ENCODE results near the gene CUTA.

Gene CUTA, protein sequence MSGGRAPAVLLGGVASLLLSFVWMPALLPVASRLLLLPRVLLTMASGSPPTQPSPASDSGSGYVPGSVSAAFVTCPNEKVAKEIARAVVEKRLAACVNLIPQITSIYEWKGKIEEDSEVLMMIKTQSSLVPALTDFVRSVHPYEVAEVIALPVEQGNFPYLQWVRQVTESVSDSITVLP

DNA sequence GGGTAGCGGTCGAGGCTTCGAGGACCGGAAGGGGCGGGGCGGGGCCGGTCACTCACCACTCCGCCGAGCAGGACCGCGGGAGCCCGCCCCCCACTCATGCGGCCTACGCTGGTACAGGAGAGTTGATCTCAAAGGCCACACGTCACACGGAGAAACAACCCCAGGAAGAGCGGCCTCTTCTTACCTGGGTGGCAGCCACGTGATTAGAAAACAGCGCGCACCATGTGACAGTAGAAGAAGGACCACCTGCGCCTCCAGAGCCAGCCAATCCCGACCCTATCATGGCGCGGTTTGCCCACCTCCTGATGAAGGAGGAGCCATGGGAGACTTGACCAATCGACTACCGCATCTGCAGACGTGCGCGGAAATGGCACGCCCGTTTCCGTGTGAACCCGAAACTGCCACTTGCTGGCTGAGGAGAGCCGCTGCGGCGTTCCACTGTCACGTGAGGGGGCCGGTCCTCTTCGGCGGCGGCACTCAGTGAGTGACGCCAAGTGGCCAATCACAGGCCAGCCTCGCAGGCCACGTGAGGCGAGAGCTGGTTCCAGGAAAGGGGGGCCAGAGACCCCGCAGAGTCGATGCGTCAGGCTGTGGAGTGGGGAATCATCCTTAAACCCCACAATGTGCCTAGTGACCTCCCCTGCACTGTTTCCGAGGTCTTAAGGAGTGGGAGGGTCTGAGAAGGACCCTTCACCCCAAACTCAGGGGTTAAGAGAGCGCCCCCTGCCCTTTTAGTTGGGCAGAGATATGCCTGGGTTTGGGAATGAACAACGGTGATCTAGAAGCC lies at the start of gene CUTA:
Gene CUTA (minus strand): TSS at position 205 of the 787 bp plus-strand sequence. CDS start 107 bp downstream, at position 98.
- in situ Hi-C loops (cut with MboI; ENCODE audit: low sequenced_read_pairs) = no loop called here
- peak; percentile 96 to 99 for DNase-seq (ENCODE audit: low spot score in 2 of 2)
- Histone ChIP-seq H3K4me3 (peak within 1 kb of the TSS; percentile 55), H3K4me1 (peaks cover 17% of the 10 kb centered on the region), H3K27me3 (ENCODE audit: low read depth) (peaks cover 16% of the 10 kb centered on the region), H3K9me3 (no peaks in the 10 kb centered on the region), H3K36me3 (replicated peaks) (peaks cover 25% of the 10 kb centered on the region)

DNA sequence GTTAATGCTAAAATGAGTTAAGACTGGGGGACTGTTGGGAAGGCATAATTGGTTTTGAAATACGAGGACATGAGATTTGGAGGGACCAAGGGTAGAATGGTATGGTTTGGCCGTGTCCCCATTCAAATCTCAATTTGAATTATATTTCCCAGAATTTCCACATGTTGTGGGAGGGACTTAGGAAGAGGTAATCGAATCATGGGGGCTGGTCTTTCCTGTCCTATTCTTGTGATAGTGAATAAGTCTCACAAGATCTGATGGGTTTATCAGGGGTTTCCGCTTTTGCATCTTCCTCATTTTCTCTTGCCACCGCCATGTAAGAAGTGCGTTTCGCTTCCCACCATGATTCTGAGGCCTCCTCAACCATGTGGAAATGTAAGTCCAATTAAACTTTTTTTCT lies 49.2 kb upstream of the CUTA start:
- in situ Hi-C loops (cut with MboI; ENCODE audit: low sequenced_read_pairs) = no loop called here
- no peaks in the 10 kb centered on the region for H3K9me3 ChIP-seq
- no peak overlapping the region for H3K4me3 ChIP-seq
- H3K36me3 ChIP-seq (replicated peaks) = no peaks in the 10 kb centered on the region
- no peaks in the 10 kb centered on the region for H3K27me3 ChIP-seq (ENCODE audit: low read depth)
- H3K4me1 ChIP-seq = no peaks in the 10 kb centered on the region
- no peak for DNase-seq (ENCODE audit: low spot score in 2 of 2)

DNA sequence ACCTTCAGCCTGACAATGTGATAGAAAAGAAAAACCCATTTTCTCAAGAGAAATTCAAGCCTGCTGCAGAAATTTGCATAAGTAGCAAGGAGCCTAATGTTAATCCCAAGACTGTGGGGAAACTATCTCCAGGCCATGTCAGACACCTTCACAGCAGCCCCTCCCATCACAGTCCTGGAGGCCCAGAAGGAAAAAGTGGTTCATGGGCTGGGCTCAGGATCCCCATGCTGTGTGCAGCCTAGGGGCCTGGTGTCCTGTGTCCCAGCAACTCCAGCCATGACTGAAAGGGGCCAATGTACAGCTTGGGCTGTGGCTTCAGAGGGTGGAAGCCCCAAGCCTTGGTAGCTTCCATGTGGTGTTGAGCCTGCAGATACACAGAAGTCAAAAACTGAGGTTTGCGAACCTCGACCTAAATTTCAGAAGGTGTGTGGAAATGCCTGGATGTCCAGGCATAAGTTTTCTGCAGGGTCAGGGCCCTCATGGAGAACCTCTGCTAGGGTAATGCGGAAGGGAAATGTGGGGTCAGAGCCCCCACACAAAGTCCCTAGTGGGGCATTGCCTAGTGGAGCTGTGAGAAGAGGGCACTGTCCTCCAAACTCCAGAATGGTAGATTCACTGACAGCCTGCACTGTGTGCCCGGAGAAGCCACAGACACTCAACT lies 48.3 kb upstream of the CUTA start:
- Histone ChIP-seq H3K4me1 (no peaks in the 10 kb centered on the region), H3K27me3 (ENCODE audit: low read depth) (no peaks in the 10 kb centered on the region), H3K36me3 (replicated peaks) (no peaks in the 10 kb centered on the region), H3K4me3 (no peak overlapping the region), H3K9me3 (no peaks in the 10 kb centered on the region)
- in situ Hi-C loops (cut with MboI; ENCODE audit: low sequenced_read_pairs) = no loop called here
- no peak for DNase-seq (ENCODE audit: low spot score in 2 of 2)

DNA sequence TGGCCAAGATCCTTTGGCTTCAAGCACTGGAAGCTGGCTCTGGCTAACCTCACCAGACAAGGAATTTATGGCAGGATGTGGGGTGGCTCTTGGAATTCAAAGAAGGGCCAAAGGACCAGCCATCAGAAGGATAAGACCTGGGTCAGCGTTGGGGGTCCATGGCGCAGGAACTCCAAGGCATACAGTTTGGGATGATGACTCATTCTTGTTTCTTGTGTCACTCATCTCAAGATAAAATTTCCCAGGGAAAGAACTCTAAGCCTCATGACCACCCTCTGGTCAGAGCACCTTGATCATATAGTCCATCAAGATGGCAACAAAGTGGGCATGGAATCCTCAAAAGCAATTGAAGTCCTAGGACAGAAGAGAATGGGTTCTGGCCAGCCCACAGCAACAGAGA lies 41.3 kb upstream of the CUTA start:
- Histone ChIP-seq H3K27me3 (ENCODE audit: low read depth) (no peaks in the 10 kb centered on the region), H3K4me1 (no peaks in the 10 kb centered on the region), H3K36me3 (replicated peaks) (peaks cover 4% of the 10 kb centered on the region; the same call in 1 of the 2 replicates), H3K9me3 (no peaks in the 10 kb centered on the region; the same call in 1 of the 2 replicates), H3K4me3 (no peak overlapping the region)
- in situ Hi-C loops (cut with MboI; ENCODE audit: low sequenced_read_pairs) = no loop called here
- DNase-seq (ENCODE audit: low spot score in 2 of 2) = no peak

DNA sequence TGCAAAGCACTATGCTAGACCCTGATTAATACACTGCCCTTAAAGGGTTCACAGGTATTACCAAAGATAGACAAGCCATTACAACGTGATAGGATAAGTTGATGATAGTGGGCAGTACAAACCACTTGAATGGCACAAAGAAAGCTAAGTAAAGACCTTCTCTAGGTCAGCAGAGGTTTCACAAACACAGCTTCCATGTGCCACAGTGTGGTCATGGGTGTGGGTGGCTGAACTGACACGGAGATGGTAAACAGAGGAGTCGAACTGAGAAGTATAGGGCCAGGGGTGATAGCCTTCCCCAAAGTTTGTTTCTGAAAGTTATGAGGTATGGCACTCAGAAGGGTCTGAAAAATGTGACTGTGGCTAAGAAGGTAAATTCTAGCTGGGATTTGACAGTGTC lies 40.8 kb upstream of the CUTA start:
- Histone ChIP-seq H3K4me1 (no peaks in the 10 kb centered on the region), H3K9me3 (no peaks in the 10 kb centered on the region; the same call in 1 of the 2 replicates), H3K27me3 (ENCODE audit: low read depth) (no peaks in the 10 kb centered on the region), H3K4me3 (no peak overlapping the region), H3K36me3 (replicated peaks) (peaks cover 4% of the 10 kb centered on the region; the same call in 1 of the 2 replicates)
- no peak for DNase-seq (ENCODE audit: low spot score in 2 of 2)
- in situ Hi-C loops (cut with MboI; ENCODE audit: low sequenced_read_pairs) = no loop called here

DNA sequence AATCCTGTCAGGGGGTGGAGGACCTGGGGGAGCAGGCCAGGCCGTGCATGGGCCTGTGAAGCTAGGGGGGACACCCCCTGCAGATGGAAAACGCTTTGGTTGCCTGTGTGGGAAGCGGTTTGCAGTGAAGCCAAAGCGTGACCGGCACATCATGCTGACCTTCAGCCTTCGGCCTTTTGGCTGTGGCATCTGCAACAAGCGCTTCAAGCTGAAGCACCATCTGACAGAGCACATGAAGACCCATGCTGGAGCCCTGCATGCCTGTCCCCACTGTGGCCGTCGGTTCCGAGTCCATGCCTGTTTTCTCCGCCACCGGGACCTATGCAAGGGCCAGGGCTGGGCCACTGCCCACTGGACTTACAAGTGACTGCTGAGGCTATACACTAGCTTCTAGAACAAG lies 38.2 kb upstream of the CUTA start:
- Histone ChIP-seq H3K27me3 (ENCODE audit: low read depth) (no peaks in the 10 kb centered on the region), H3K9me3 (no peaks in the 10 kb centered on the region; the same call in 1 of the 2 replicates), H3K4me3 (no peak overlapping the region), H3K4me1 (no peaks in the 10 kb centered on the region), H3K36me3 (replicated peaks) (peaks cover 4% of the 10 kb centered on the region; the same call in 1 of the 2 replicates)
- in situ Hi-C loops (cut with MboI; ENCODE audit: low sequenced_read_pairs) = no loop called here
- DNase-seq (ENCODE audit: low spot score in 2 of 2) = no peak

DNA sequence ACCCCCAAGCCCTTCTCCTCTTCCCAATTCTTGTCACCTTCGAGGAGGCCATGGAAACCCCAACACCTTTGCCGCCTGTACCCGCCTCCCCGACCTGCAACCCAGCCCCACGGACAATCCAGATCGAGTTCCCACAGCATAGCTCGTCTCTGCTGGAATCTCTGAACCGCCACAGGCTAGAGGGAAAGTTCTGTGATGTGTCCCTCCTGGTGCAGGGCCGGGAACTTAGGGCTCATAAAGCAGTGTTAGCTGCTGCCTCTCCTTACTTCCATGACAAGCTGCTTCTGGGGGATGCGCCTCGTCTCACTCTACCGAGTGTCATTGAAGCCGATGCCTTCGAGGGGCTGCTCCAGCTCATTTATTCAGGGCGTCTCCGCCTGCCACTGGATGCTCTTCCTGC lies 37.1 kb upstream of the CUTA start:
- no peaks in the 10 kb centered on the region for H3K27me3 ChIP-seq (ENCODE audit: low read depth)
- in situ Hi-C loops (cut with MboI; ENCODE audit: low sequenced_read_pairs) = no loop called here
- no peak for DNase-seq (ENCODE audit: low spot score in 2 of 2)

DNA sequence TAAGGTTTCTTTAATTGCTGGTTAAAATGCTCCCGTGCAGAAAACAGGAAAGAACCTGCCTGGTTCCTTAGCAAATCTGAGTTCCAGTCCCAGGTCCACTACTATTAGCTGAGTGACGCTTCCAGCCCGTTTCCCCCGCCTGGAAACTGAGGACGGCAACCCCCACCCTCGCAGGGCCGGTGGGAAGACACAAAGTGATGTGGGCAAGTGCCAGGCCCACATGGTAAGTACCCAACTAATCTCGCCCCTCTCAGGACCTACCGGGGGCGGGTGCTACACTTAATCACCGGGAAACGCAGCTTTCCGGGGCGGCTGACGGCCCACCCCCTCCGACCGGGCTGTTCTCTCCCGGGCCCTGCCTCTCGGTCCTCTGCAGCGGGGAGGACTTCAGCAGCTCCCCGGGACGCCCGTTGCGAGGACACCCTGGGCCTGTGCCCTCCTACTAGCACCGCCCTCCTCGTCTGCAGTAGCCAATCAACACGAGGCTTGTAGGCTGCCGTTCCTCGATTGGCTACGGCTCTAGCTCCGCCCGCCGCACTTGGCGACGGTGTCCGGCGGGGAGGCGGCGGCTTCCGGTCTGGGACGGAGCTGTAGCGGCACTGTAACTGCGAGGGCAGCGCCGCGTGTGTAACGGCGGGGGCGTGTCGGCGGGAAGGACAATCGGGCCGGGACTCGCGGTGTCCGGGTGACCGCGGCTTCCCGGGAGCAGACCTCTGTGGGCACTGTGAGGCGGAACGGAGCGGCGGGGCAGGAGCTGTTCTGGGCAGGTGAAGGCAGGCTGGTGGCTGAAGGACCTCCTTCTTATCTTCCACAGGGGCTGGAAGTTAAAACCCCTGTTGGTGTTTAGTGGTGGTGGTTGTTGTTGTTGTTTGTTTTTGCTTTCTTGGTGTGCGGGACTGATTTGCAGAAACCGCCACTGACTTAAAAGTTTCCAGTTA lies 36.4 kb upstream of the CUTA start, which contains the start of gene ZBTB9:
Gene ZBTB9 (plus strand): TSS at position 568 of the 938 bp plus-strand sequence. CDS start 525 bp downstream, outside the sequence.
- no peaks in the 10 kb centered on the region; the same call in 1 of the 2 replicates for H3K9me3 ChIP-seq
- in situ Hi-C loops (cut with MboI; ENCODE audit: low sequenced_read_pairs) = no loop called here
- H3K36me3 ChIP-seq (replicated peaks) = peaks cover 4% of the 10 kb centered on the region; the same call in 1 of the 2 replicates
- peak; percentile 97 for DNase-seq (ENCODE audit: low spot score in 2 of 2)
- H3K4me1 ChIP-seq = no peaks in the 10 kb centered on the region
- H3K4me3 ChIP-seq = peak within 1 kb of the TSS; percentile 81
- no peaks in the 10 kb centered on the region for H3K27me3 ChIP-seq (ENCODE audit: low read depth)

More for the DNA sequence above, 37.1 kb upstream of the CUTA start:
- no peaks in the 10 kb centered on the region for H3K4me1 ChIP-seq
- peaks cover 4% of the 10 kb centered on the region; the same call in 1 of the 2 replicates for H3K36me3 ChIP-seq (replicated peaks)
- H3K9me3 ChIP-seq = no peaks in the 10 kb centered on the region; the same call in 1 of the 2 replicates
- H3K4me3 ChIP-seq = peak overlapping the region; percentile 81

DNA sequence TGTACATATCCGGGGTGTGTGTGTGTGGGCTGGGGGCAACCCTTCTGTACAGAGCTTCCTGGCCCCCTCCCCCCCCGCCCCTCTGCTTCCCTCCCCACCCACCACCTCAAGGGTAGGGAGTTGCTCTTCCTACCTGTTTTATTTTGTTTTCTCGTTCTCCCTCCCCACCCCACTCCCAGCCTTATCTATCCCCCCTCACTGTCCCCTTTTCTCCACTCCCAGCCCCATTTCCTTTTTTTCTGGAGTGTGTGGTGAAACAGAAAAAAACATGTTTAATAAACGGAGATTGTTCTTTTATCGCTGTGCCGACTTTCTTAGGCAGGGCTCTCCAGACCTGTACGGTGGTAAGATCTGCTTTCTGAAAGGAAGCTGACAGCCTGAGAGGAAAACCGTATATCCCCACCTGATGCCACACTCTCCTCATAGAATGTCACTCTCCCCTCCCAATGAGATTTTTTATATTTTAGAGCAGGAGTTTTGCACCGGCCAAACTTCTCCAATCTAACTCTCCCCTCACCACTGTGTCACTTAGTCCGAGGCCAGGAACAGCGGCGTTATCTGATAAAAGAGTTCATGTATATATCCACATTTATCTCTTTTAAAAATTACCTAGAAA lies 35.6 kb upstream of the CUTA start:
- no peak for DNase-seq (ENCODE audit: low spot score in 2 of 2)
- no peaks in the 10 kb centered on the region for H3K27me3 ChIP-seq (ENCODE audit: low read depth)
- no peaks in the 10 kb centered on the region for H3K4me1 ChIP-seq
- peak overlapping the region; percentile 81 for H3K4me3 ChIP-seq
- no peaks in the 10 kb centered on the region for H3K9me3 ChIP-seq
- in situ Hi-C loops (cut with MboI; ENCODE audit: low sequenced_read_pairs) = no loop called here
- peaks cover 4% of the 10 kb centered on the region; the same call in 1 of the 2 replicates for H3K36me3 ChIP-seq (replicated peaks)

DNA sequence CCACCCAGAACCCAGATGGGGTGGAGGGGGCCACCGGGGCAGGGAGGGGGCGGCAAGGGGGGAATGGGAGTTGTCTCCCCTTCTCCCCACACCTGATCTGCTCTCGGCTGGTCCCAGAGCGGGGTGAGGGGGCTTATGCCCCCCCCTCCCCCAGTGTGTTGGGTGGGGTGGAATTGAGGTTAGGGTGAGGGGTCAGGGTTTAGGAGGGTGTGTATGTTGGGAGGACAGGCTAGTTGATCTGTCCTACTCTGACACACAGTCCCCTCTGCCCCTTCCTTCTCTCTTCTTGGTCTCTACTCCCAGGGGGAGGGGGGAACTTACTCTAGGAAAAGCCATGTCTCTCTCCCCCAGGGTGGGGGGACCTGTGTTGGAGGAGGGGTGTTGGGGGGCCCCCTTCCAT lies 34.6 kb upstream of the CUTA start:
- Histone ChIP-seq H3K4me1 (no peaks in the 10 kb centered on the region), H3K4me3 (no peak overlapping the region), H3K9me3 (no peaks in the 10 kb centered on the region), H3K36me3 (replicated peaks) (peaks cover 4% of the 10 kb centered on the region; the same call in 1 of the 2 replicates), H3K27me3 (ENCODE audit: low read depth) (no peaks in the 10 kb centered on the region)
- in situ Hi-C loops (cut with MboI; ENCODE audit: low sequenced_read_pairs) = no loop called here
- no peak for DNase-seq (ENCODE audit: low spot score in 2 of 2)

DNA sequence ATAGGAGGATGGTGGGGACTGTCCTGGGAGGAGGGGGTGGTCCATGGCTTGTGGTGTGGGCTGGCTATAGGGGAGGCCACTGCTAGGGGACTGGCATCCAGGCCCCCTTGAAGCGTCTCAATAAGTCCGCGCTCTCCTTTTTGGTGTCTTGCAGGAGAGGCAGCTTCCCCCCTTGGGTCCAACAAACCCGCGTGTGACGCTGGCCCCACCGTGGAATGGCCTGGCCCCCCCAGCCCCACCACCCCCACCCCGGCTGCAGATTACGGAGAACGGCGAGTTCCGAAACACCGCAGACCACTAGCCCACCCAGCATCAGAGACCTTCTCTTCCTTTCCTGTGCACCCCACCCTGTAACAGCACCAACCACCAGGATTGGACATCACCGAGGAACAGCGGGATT lies 33.7 kb upstream of the CUTA start:
- H3K4me1 ChIP-seq = no peaks in the 10 kb centered on the region
- H3K27me3 ChIP-seq (ENCODE audit: low read depth) = no peaks in the 10 kb centered on the region
- H3K36me3 ChIP-seq (replicated peaks) = peaks cover 4% of the 10 kb centered on the region; the same call in 1 of the 2 replicates
- no peak overlapping the region for H3K4me3 ChIP-seq
- in situ Hi-C loops (cut with MboI; ENCODE audit: low sequenced_read_pairs) = no loop called here
- H3K9me3 ChIP-seq = no peaks in the 10 kb centered on the region
- DNase-seq (ENCODE audit: low spot score in 2 of 2) = no peak

DNA sequence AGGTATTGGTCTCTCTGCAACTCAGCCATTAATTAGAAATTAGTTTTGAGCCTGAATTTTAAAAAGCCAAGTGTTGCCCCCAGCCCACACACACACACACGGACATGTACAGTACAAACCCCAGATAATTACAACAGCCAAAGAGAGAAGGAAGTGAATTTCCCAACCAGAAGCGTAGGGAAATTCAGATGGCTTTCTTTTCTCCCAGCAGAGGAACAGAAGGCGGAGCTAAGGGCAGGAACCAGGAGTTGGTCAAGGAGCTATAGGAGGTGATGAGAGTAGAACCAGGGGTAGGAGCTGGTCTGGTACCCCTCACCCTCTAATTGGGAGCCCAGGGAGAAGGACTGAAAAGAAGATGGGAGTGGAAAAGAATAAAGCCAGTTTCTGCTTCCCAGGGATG lies 32.5 kb upstream of the CUTA start:
- no peak for DNase-seq (ENCODE audit: low spot score in 2 of 2)
- in situ Hi-C loops (cut with MboI; ENCODE audit: low sequenced_read_pairs) = no loop called here
- Histone ChIP-seq H3K4me1 (no peaks in the 10 kb centered on the region), H3K9me3 (no peaks in the 10 kb centered on the region), H3K4me3 (no peak overlapping the region), H3K27me3 (ENCODE audit: low read depth) (no peaks in the 10 kb centered on the region), H3K36me3 (replicated peaks) (peaks cover 6% of the 10 kb centered on the region; the same call in 1 of the 2 replicates)

Measured in HAP-1 (cell line).